H1 (cell line): Measurements from ENCODE around the gene HM13. TPM values are rescaled to one million over a fixed set of nuclear protein-coding genes. Genes with fewer than 3 reads are reported as not detected.

Source experiments
- BRCA1 ChIP-seq: IDR thresholded peaks from 2 replicates; pipeline ENCODE4 v1.6.1; 2012; ENCODE audit warnings: low read depth, low read length, improper control_type of control experiment
- EP300 ChIP-seq, 2 experiments: IDR thresholded peaks; 1 replicate in 1 of 2; 2 replicates in 1 of 2; pipeline ENCODE4 v1.6.1; 2011 to 2012; ENCODE audit warnings: low read depth in 2 of 2, low read length in 2 of 2, mild to moderate bottlenecking in 2 of 2, borderline replicate concordance in 1 of 2, inconsistent platforms in 1 of 2, moderate library complexity in 1 of 2
- EZH2 ChIP-seq: fragments of 200-600 bp; sonication (generic); IDR thresholded peaks from 2 replicates; pipeline ENCODE4 v1.7.1; 2012; ENCODE audit warnings: low read depth, mild to moderate bottlenecking, moderate library complexity, low read length, inconsistent platforms; ENCODE audit not compliant: severe bottlenecking
- HDAC6 ChIP-seq: IDR thresholded peaks from one replicate; pipeline ENCODE4 v1.7.1; 2012; ENCODE audit warnings: low read depth, mild to moderate bottlenecking, inconsistent platforms, low read length, moderate library complexity
- KDM4A ChIP-seq: IDR thresholded peaks from one replicate; pipeline ENCODE4 v1.7.1; 2012; ENCODE audit warnings: low read depth, mild to moderate bottlenecking, moderate library complexity, low read length, inconsistent platforms; ENCODE audit not compliant: severe bottlenecking
- POU5F1 ChIP-seq: IDR thresholded peaks from 2 replicates; pipeline ENCODE4 v1.6.1; 2011; ENCODE audit warnings: low read depth, mild to moderate bottlenecking, low read length, moderate library complexity
- RAD21 ChIP-seq, 2 experiments: IDR thresholded peaks in 1 of 2; conservative IDR thresholded peaks in 1 of 2; 2 replicates each; pipeline ENCODE4 v1.6.1; 2011; ENCODE audit warnings: low read depth in 2 of 2, low read length in 2 of 2, improper control_type of control experiment in 1 of 2, inconsistent platforms in 1 of 2, mild to moderate bottlenecking in 1 of 2, moderate library complexity in 1 of 2
- RBBP5 ChIP-seq: IDR thresholded peaks from 2 replicates; pipeline ENCODE4 v1.7.1; 2012; ENCODE audit warnings: low read depth, mild to moderate bottlenecking, inconsistent platforms, low read length, moderate library complexity, borderline replicate concordance
- RFX5 ChIP-seq: IDR thresholded peaks from 2 replicates; pipeline ENCODE4 v1.6.1; 2011; ENCODE audit warnings: low read depth, low read length, improper control_type of control experiment, borderline replicate concordance
- RNF2 ChIP-seq: fragments of 200-900, 300-1000 bp; sonication (generic); IDR thresholded peaks from 2 replicates; pipeline ENCODE4 v1.7.1; 2016; ENCODE audit warnings: borderline replicate concordance, low read depth, mild to moderate bottlenecking, antibody characterized with exemption, low read length; ENCODE audit not compliant: poor library complexity, severe bottlenecking; ENCODE audit errors: missing control alignments
- SAP30 ChIP-seq: fragments of 300-600 bp; sonication (generic); IDR thresholded peaks from 2 replicates; pipeline ENCODE4 v1.7.1; 2012; ENCODE audit warnings: low read length, moderate library complexity, mild to moderate bottlenecking, inconsistent platforms; ENCODE audit not compliant: insufficient read depth, insufficient replicate concordance
- SIX5 ChIP-seq: IDR thresholded peaks from 2 replicates; pipeline ENCODE4 v1.6.1; 2011; ENCODE audit warnings: mild to moderate bottlenecking, low read depth, low read length
- SP2 ChIP-seq: IDR thresholded peaks from 2 replicates; pipeline ENCODE4 v1.6.1; 2012; ENCODE audit warnings: mild to moderate bottlenecking, low read length, inconsistent platforms
- SUZ12 ChIP-seq: fragments of 200-600 bp; sonication (generic); IDR thresholded peaks from 2 replicates; pipeline ENCODE4 v1.6.1; 2012; ENCODE audit warnings: mild to moderate bottlenecking, inconsistent platforms, low read length, moderate library complexity, mixed read lengths
- TAF7 ChIP-seq: optimal IDR thresholded peaks from 2 replicates; pipeline ENCODE3; 2011; ENCODE audit warnings: low read depth, mild to moderate bottlenecking, inconsistent platforms, low read length, moderate library complexity, borderline replicate concordance
- YY1 ChIP-seq: IDR thresholded peaks from 2 replicates; pipeline ENCODE4 v1.6.1; 2011; ENCODE audit warnings: low read depth, mild to moderate bottlenecking, low read length
- polyA plus RNA-seq, 7 experiments: library from polyadenylated mRNA; depleted of rRNA in 3 of 7; stranded (reverse) in 5 of 7; unstranded in 2 of 7; fragments of >200 nt in 5 of 7; fragments of 200-250 nt in 2 of 7; gene quantifications; 1 replicate in 5 of 7; 2 replicates in 1 of 7; 4 replicates in 1 of 7; pipeline versions ENCODE4 v1.2.1 to v1.2.3, GENCODE V29; 2011 to 2013; ENCODE audit warnings: missing spikeins in 2 of 7, mixed read lengths in 2 of 7
- total RNA-seq: library from RNA; stranded (reverse); fragmentation: NEBNext Ultra II Directional; extraction: Animal tissue kit (Norgen Biotek cat#: 25700); gene quantifications from 2 replicates; pipeline ENCODE4 v1.2.1, GENCODE V29; 2021
- TF ChIP-seq, protein P1 (sequence below): IDR thresholded peaks from 2 replicates; pipeline ENCODE4 v1.6.1; 2012; ENCODE audit warnings: low read length, inconsistent platforms
- TF ChIP-seq, protein P2 (sequence below): IDR thresholded peaks from 2 replicates; pipeline ENCODE4 v1.6.1; 2012; ENCODE audit warnings: inconsistent platforms
- TF ChIP-seq, protein P3 (sequence below): IDR thresholded peaks from 2 replicates; pipeline ENCODE4 v1.6.1; 2011; ENCODE audit warnings: low read length, improper control_type of control experiment

HM13 gene
- total and polyA plus RNA-seq, 2 of the 8 experiments (the other 6 are each of a cell fraction or from before 2014, with no cell fraction given) = 118 to 183 TPM

DNA sequence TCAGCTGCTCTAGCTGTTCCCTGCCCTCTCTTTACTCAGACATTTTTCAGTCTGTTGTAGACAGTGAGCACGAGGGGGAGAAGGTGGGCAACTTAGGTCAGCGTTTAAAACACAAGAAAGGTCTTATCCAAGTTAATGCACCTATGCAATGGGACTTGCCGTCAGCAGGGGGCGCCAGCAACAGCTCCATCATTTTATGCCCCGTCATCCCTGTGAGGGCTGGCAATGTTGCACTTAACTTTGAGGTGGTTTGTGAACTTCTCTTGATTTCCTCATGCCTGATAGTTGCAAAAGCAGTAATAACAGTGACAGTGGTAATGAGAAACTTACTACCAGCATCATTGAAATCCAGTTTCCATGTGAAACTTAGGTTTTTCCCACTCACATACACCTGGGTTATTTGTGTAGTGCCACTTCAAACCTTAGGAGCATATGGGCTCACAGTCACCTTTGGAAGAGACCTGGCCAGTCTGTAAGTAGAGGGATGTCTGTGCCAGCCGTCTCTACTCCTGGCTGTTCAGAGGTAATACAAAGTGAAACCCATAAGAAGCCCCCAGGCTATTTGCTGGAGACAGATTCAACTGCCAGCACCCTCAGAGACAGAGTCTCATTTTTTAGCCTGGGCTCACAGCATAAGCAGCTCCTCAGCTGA is 46.0 kb downstream of the HM13 start (continued):
- TF ChIP-seq SIX5 = no peak
- no peak for TF ChIP-seq POU5F1
- TF ChIP-seq SP2 = no peak
- TF ChIP-seq EP300 (IDR thresholded peaks at IDR 0.05; ENCODE audit: borderline replicate concordance in 1 of 2, low read depth in 2 of 2, low read length in 2 of 2) = 0 out of 3 replicates have a peak, but pooled peaks of 1 of the 2 experiments have one; percentile 51
- no peak for TF ChIP-seq BRCA1
- TF ChIP-seq SAP30 = no peak
- TF ChIP-seq RAD21 (IDR thresholded peaks at IDR 0.05 in 1 of 2, conservative IDR thresholded peaks at IDR 0.05 in 1 of 2; ENCODE audit: low read depth in 2 of 2, low read length in 2 of 2) = peak; percentile 71 to 73
- TF ChIP-seq, protein P1, sequence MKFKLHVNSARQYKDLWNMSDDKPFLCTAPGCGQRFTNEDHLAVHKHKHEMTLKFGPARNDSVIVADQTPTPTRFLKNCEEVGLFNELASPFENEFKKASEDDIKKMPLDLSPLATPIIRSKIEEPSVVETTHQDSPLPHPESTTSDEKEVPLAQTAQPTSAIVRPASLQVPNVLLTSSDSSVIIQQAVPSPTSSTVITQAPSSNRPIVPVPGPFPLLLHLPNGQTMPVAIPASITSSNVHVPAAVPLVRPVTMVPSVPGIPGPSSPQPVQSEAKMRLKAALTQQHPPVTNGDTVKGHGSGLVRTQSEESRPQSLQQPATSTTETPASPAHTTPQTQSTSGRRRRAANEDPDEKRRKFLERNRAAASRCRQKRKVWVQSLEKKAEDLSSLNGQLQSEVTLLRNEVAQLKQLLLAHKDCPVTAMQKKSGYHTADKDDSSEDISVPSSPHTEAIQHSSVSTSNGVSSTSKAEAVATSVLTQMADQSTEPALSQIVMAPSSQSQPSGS = no peak; the same call in 1 of the 2 replicates
- TF ChIP-seq RNF2 = no peak
- no peak for TF ChIP-seq EZH2
- TF ChIP-seq, protein P2, sequence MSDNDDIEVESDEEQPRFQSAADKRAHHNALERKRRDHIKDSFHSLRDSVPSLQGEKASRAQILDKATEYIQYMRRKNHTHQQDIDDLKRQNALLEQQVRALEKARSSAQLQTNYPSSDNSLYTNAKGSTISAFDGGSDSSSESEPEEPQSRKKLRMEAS = peak; percentile 50; the same call in 1 of the 2 replicates
- no peak for TF ChIP-seq HDAC6
- peak; percentile 67 for TF ChIP-seq YY1
- no peak for TF ChIP-seq TAF7
- TF ChIP-seq, protein P3, sequence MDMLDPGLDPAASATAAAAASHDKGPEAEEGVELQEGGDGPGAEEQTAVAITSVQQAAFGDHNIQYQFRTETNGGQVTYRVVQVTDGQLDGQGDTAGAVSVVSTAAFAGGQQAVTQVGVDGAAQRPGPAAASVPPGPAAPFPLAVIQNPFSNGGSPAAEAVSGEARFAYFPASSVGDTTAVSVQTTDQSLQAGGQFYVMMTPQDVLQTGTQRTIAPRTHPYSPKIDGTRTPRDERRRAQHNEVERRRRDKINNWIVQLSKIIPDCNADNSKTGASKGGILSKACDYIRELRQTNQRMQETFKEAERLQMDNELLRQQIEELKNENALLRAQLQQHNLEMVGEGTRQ = no peak
- no peak for TF ChIP-seq KDM4A
- no peak for TF ChIP-seq RBBP5
- no peak for TF ChIP-seq SUZ12
- TF ChIP-seq RFX5 = no peak
